ENCODE measurements around the gene LHX5. TPM values are rescaled to one million over a fixed set of nuclear protein-coding genes. Genes with fewer than 3 reads are reported as not detected.

The LHX5 gene
- total RNA-seq, 5 donors from 2014 or later (not counting 1 experiment from before 2014, with no cell fraction given) = not detected

DNA sequence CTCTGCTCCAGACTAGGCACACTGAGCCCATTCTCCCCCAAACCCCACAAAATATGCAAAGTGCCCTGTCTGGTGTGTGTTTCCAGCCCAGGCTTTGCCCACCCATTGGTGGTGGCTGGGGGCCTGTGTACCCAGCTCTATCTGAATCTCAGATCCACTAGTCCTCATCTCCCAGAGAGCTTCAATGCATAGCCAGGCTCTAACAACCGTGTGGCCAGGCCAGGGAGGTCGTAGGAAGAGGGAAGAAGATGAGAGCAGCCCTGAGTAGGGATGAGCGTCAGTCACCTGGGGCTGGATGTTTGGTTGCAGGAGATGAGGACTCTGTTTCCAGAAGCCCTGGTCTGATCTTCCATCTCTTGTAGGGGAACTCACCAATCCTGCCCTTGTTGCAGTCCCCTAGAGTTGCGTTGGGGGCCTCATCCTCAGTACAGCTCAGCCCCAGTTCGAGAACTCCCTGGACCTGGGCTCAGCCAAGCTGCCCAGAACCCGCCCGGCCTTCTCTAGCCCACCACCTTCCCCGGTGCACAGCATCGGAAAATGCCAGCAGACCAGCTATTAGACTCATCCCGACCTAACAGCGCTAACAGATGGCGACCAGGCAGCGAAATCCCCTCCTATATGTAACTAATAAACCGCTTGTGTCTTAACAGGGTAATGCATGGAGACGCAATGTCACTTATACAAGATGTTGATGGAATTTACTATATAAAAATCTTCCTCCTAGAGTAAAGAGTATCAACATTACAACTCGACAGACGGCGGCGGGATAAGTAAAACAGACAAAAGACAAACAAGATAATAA lies 3.2 kb upstream of the LHX5 start:
- peaks cover 19 to 92% of the 10 kb centered on the region in 2 experiments for H3K27me3 ChIP-seq (replicated peaks in 1 of 2; ENCODE audit: control insufficient read depth in 2 of 2, extremely low read depth in 1 of 2, insufficient read depth in 2 of 2, low read length in 1 of 2)
- WGBS (ENCODE audit: insufficient coverage) = 7% methylated on average over 7 of the region's 19 CpGs

DNA sequence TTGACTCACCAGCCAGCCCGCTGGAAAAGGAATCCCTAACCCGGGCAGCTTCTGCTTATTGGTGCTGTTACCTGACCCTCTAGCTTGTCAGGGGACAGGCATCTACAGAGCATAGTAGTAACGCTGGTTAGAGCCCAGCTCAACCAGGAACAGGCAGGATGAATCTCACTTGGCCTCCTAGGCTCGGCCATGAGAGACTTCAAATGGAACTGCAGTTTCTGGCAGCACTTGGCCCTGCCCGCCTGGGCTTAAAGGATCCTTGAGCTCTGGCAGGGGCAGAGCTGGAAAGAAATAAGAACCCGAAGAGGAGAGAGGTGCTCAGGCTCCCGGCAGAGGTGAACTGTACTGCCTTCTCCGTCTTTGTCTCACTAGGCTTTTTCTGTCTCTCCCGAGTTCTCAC lies 2.3 kb upstream of the LHX5 start:
- H3K9me3 Mint-ChIP-seq = no peaks in the 10 kb centered on the region
- POLR2A ChIA-PET = no interaction called here
- 2% methylated on average over 9 of the region's 9 CpGs for WGBS (ENCODE audit: insufficient coverage)
- Histone ChIP-seq H3K9me3 (no peaks in the 10 kb centered on the region), H3K36me3 (ENCODE audit: control insufficient read depth in 2 of 2, extremely low read depth in 1 of 2, insufficient read depth in 1 of 2, low read length in 1 of 2) (no peaks in the 10 kb centered on the region), H3K4me1 (ENCODE audit: control insufficient read depth in 1 of 2, extremely low read depth in 1 of 2, insufficient read depth in 2 of 2, low read length in 2 of 2) (peaks cover 0 to 3% of the 10 kb centered on the region in 2 experiments), H3K27ac (ENCODE audit: low read length) (no peak overlapping the region), H3K27me3 (replicated peaks in 1 of 2; ENCODE audit: control insufficient read depth in 2 of 2, extremely low read depth in 1 of 2, insufficient read depth in 2 of 2, low read length in 1 of 2) (peaks cover 18 to 92% of the 10 kb centered on the region in 2 experiments), H3K4me3 (ENCODE audit: control insufficient read depth in 1 of 2, extremely low read depth in 1 of 2, low read length in 1 of 2) (no peak overlapping the region)
- H3K36me3 Mint-ChIP-seq = no peaks in the 10 kb centered on the region
- CTCF ChIA-PET = interaction anchor here in 1 of 2 donors (0.5 kb wide), 1 partner anchor 10 kb away, joined by 5 read pairs; no protein-coding TSS in a partner anchor
- H3K4me3 Mint-ChIP-seq = peak overlapping the region in 2 of 3 donors; percentile 5 to 34
- H3K4me1 Mint-ChIP-seq = peaks cover 17 to 24% (median 24%) of the 10 kb centered on the region in 3 donors
- no peak overlapping the region for H3K27ac Mint-ChIP-seq
- DNase-seq = no peak
- no peak for ATAC-seq (replicated peaks in 1 of 4)
- peaks cover 60 to 83% of the 10 kb centered on the region in 2 donors for H3K27me3 Mint-ChIP-seq

More for the DNA sequence above, 3.2 kb upstream of the LHX5 start:
- peak overlapping the region in 1 of 2 donors; percentile 25 for H3K27ac Mint-ChIP-seq
- DNase-seq (no peak), ATAC-seq (replicated peaks in 1 of 4) (no peak)
- H3K27me3 Mint-ChIP-seq = peaks cover 63 to 83% of the 10 kb centered on the region in 2 donors
- Histone ChIP-seq H3K9me3 (no peaks in the 10 kb centered on the region), H3K36me3 (ENCODE audit: control insufficient read depth in 2 of 2, extremely low read depth in 1 of 2, insufficient read depth in 1 of 2, low read length in 1 of 2) (no peaks in the 10 kb centered on the region), H3K4me1 (ENCODE audit: control insufficient read depth in 1 of 2, extremely low read depth in 1 of 2, insufficient read depth in 2 of 2, low read length in 2 of 2) (peaks cover 0 to 9% of the 10 kb centered on the region in 2 experiments), H3K4me3 (ENCODE audit: control insufficient read depth in 1 of 2, extremely low read depth in 1 of 2, low read length in 1 of 2) (no peak overlapping the region), H3K27ac (ENCODE audit: low read length) (no peak overlapping the region)
- H3K36me3 Mint-ChIP-seq = no peaks in the 10 kb centered on the region
- ChIA-PET POLR2A (no interaction called here), CTCF (no interaction called here)
- no peaks in the 10 kb centered on the region for H3K9me3 Mint-ChIP-seq
- H3K4me3 Mint-ChIP-seq = peak overlapping the region in 1 of 3 donors; percentile 34
- H3K4me1 Mint-ChIP-seq = peaks cover 20 to 26% (median 26%) of the 10 kb centered on the region in 3 donors

GRCh38 chr12:113473400-113473799 lies 1.7 kb upstream of the LHX5 start:
- H3K4me3 ChIP-seq (ENCODE audit: control insufficient read depth in 1 of 2, extremely low read depth in 1 of 2, low read length in 1 of 2) = no peak overlapping the region
- ATAC-seq (replicated peaks in 1 of 4) (no peak), DNase-seq (no peak)
- Mint-ChIP-seq H3K4me1 (peaks cover 21 to 27% (median 24%) of the 10 kb centered on the region in 3 donors), H3K27ac (no peak overlapping the region), H3K9me3 (no peaks in the 10 kb centered on the region), H3K36me3 (no peaks in the 10 kb centered on the region), H3K4me3 (no peak overlapping the region), H3K27me3 (peaks cover 63 to 84% of the 10 kb centered on the region in 2 donors)
- peaks cover 0 to 4% of the 10 kb centered on the region in 2 experiments for H3K4me1 ChIP-seq (ENCODE audit: control insufficient read depth in 1 of 2, extremely low read depth in 1 of 2, insufficient read depth in 2 of 2, low read length in 2 of 2)
- no peak overlapping the region for H3K27ac ChIP-seq (ENCODE audit: low read length)
- no peaks in the 10 kb centered on the region for H3K9me3 ChIP-seq
- POLR2A ChIA-PET = no interaction called here
- no peaks in the 10 kb centered on the region for H3K36me3 ChIP-seq (ENCODE audit: control insufficient read depth in 2 of 2, extremely low read depth in 1 of 2, insufficient read depth in 1 of 2, low read length in 1 of 2)
- CTCF ChIA-PET = interaction anchor here in 1 of 2 donors (0.5 kb wide), 1 partner anchor 11 kb away, joined by 5 read pairs; no protein-coding TSS in a partner anchor
- peaks cover 20 to 92% of the 10 kb centered on the region in 2 experiments for H3K27me3 ChIP-seq (replicated peaks in 1 of 2; ENCODE audit: control insufficient read depth in 2 of 2, extremely low read depth in 1 of 2, insufficient read depth in 2 of 2, low read length in 1 of 2)
- 19% methylated on average over 5 of the region's 6 CpGs for WGBS (ENCODE audit: insufficient coverage)

GRCh38 chr12:113472191-113473121 lies 785 bp upstream of the LHX5 start:
- Mint-ChIP-seq H3K4me3 (no peak overlapping the region), H3K4me1 (peaks cover 23 to 30% (median 24%) of the 10 kb centered on the region in 3 donors), H3K27me3 (peaks cover 56 to 78% of the 10 kb centered on the region in 2 donors), H3K27ac (no peak overlapping the region), H3K9me3 (no peaks in the 10 kb centered on the region), H3K36me3 (no peaks in the 10 kb centered on the region)
- H3K4me1 ChIP-seq (ENCODE audit: control insufficient read depth in 1 of 2, extremely low read depth in 1 of 2, insufficient read depth in 2 of 2, low read length in 2 of 2) = peaks cover 0 to 13% of the 10 kb centered on the region in 2 experiments
- 11% methylated on average over 44 of the region's 51 CpGs for WGBS (ENCODE audit: insufficient coverage)
- CTCF ChIA-PET = no interaction called here
- H3K27ac ChIP-seq (ENCODE audit: low read length) = no peak overlapping the region
- POLR2A ChIA-PET = no interaction called here
- H3K27me3 ChIP-seq (replicated peaks in 1 of 2; ENCODE audit: control insufficient read depth in 2 of 2, extremely low read depth in 1 of 2, insufficient read depth in 2 of 2, low read length in 1 of 2) = peaks cover 20 to 92% of the 10 kb centered on the region in 2 experiments
- ATAC-seq (replicated peaks in 1 of 4) (no peak), DNase-seq (no peak)
- no peaks in the 10 kb centered on the region for H3K9me3 ChIP-seq
- no peak overlapping the region for H3K4me3 ChIP-seq (ENCODE audit: control insufficient read depth in 1 of 2, extremely low read depth in 1 of 2, low read length in 1 of 2)
- H3K36me3 ChIP-seq (ENCODE audit: control insufficient read depth in 2 of 2, extremely low read depth in 1 of 2, insufficient read depth in 1 of 2, low read length in 1 of 2) = no peaks in the 10 kb centered on the region

DNA sequence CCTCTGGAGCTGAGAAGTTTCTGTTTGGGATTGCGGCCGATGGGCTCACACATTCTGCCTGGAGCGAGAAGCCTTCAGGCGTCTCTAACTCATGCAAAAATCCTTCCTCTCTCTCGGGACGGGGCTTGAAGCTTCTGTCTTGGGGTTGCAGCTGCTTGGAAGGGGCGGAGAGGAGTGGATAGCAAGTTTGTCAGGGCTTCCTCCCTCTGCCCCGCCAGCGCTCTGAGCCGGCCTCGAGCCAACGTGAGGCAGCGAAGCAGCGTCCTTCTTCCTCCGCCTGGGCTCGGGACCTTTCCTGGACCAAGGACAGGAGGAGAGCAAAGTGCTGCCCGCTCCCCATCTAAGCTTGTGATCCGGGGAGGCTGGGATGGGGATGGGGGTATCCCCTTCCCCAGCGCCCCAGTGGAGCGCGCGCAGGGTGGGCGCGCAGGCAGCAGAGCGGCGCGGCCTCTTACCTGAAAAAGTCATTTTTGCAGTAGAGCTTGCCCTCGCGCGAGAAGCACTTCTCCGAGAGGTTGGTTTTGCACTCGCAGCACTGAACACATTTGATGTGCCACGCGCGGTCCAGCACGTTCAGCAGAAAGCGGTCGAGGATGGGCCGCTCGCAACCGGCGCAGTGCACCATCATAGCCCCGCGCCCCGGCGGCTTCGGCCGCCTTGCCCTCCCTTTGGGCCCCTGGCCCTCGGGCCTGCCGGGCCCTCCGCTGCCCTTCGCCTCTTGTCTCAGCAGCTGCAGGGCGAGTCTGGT lies 626 bp downstream of the LHX5 start:
- no peaks in the 10 kb centered on the region for H3K36me3 Mint-ChIP-seq
- Histone ChIP-seq H3K36me3 (ENCODE audit: control insufficient read depth in 2 of 2, extremely low read depth in 1 of 2, insufficient read depth in 1 of 2, low read length in 1 of 2) (no peaks in the 10 kb centered on the region), H3K4me3 (ENCODE audit: control insufficient read depth in 1 of 2, extremely low read depth in 1 of 2, low read length in 1 of 2) (no peak overlapping the region), H3K27me3 (replicated peaks in 1 of 2; ENCODE audit: control insufficient read depth in 2 of 2, extremely low read depth in 1 of 2, insufficient read depth in 2 of 2, low read length in 1 of 2) (peaks cover 23 to 95% of the 10 kb centered on the region in 2 experiments), H3K27ac (ENCODE audit: low read length) (no peak overlapping the region), H3K4me1 (ENCODE audit: control insufficient read depth in 1 of 2, extremely low read depth in 1 of 2, insufficient read depth in 2 of 2, low read length in 2 of 2) (peaks cover 0 to 17% of the 10 kb centered on the region in 2 experiments), H3K9me3 (no peaks in the 10 kb centered on the region)
- WGBS (ENCODE audit: insufficient coverage) = 9% methylated on average over 37 of the region's 53 CpGs
- H3K4me1 Mint-ChIP-seq = peaks cover 24 to 36% (median 29%) of the 10 kb centered on the region in 3 donors
- ChIA-PET POLR2A (no interaction called here), CTCF (no interaction called here)
- DNase-seq (no peak), ATAC-seq (replicated peaks in 1 of 4) (no peak)
- no peak overlapping the region for H3K27ac Mint-ChIP-seq
- no peak overlapping the region for H3K4me3 Mint-ChIP-seq
- H3K27me3 Mint-ChIP-seq = peaks cover 59 to 85% of the 10 kb centered on the region in 2 donors
- H3K9me3 Mint-ChIP-seq = no peaks in the 10 kb centered on the region
